HG03045 (cell line): ENCODE measurements around the gene NPTXR.
A peak's percentile ranks its signal among the peaks of the same experiment; 100 is the strongest.

Source experiments
- ATAC-seq: cut with Tn5 transposase; IDR thresholded peaks from one replicate; pipeline ENCODE4 v1.9.1; 2021; ENCODE audit warnings: mild to moderate bottlenecking, moderate library complexity; ENCODE audit not compliant: unreplicated experiment

NPTXR gene

GRCh38 chr22:38799265-38800002 lies 44.4 kb downstream of the NPTXR start:
- ATAC-seq, result no peak

DNA sequence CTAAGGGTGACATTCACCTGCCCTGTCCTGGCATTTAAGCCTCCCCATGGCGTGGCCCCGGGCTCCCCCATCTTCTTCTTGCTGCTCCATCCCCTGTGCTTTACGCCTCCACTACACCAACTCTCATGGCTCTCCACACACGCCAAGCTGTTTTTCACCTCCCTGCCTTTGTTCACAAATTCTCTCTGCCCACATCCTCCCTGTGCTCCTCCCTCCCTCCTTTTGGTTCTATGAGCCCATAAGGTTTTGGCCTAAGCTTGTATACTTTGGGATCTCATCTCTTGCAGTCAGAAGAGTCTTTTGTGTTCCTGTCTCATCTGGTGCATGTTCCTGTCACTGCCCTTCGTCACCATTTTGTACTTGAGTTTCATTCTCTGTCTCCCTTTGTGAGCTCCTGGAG lies 45.3 kb downstream of the NPTXR start:
- ATAC-seq, result no peak

DNA sequence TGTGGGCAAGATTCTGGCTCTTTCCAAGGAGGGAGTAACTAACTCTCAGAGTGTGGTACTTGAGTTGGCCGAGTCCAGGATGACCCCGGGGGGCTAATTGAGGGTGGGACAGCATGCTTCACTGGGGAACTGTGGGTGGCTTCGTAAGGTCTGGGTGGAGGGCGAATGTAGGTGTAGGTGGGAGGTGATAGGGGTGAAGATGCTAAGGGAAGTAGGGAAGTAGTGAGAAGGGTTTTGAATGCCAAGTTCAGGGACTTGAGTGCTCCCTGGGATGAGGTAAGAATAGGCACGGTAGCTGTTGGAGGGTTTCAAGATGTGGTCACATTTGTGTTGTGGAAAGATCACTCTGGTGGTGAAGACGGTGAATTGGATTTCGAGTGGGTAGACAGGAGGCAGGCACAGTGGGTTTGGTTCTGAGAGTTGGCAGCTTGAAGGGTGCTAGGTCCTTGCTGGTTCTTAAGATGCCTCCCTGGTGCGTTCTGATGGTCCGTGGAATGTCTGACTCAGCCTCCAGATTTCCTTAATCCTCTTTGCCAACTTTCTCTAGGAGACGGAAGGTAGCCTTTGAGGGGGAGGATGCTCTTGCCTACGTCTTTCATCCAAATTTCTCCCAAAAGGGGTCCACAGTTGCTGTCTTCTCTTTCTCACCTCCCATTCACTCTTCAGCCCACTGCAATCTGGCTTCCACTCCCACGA lies 47.4 kb downstream of the NPTXR start:
- ATAC-seq, result no peak

GRCh38 chr22:38795569-38795968 lies 48.3 kb downstream of the NPTXR start:
- ATAC-seq, result no peak

DNA sequence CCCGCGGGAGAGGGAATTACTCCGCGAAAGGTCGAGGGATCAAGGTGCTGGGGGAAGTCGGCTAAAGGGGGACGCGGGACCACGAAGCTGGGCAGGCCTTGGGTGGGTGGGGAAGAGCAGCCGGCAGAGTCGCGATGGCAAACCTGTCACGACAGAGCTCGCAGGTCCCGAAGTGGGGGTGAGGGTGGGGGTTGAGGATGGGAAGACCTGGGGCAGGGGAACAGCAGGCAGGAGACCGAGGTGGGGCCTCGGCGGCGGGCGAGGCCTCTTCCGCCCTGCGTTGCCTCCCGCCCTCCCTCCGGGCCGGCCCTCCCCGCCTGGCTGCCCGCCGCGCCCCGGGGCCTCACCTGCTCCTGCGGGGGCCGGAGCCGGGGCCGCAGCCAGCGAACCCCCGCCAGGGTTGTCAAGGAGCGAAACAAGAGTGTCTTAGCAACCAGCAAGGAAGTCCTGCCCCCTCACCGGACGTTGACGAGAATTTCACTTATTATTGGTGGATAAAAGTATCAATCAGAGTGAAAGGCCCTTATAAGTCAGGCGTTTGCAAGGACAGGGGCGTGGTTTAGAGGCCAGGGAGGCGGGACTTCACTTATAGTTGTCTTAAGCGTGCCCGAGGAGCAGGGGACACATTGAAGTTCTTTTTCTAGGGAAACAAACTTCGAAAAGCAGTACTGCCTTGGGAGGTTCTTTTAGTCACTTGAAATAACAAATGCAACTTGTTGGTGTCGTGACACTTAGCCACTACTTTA lies 49.9 kb downstream of the NPTXR start, which contains the start of gene DNAL4:
Gene DNAL4 (minus strand): TSS at position 423 of the 746 bp plus-strand sequence. CDS start 11,412 bp downstream, outside the sequence.
- ATAC-seq, result peak; percentile 93

DNA sequence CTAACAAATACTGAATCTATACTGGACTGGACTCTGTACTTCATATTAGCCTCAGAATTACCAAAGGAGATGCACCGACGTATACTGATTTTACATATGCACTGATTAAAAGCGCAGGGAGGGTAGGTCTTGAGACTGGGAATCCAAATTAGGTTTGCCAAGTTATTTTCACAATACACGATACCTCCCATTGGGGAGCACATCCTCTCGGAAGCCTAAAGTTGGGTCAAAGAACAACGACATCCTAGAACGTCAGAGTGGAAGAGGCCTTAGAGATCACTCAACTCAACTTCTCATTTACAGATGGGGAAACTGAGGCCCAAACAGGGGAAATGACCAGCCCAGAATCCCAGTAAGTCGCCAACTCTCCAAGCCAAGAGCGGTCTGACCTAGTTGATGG lies 50.5 kb downstream of the NPTXR start:
- ATAC-seq, result no peak

GRCh38 chr22:38792833-38793232 lies 51.0 kb downstream of the NPTXR start:
- no peak for ATAC-seq

DNA sequence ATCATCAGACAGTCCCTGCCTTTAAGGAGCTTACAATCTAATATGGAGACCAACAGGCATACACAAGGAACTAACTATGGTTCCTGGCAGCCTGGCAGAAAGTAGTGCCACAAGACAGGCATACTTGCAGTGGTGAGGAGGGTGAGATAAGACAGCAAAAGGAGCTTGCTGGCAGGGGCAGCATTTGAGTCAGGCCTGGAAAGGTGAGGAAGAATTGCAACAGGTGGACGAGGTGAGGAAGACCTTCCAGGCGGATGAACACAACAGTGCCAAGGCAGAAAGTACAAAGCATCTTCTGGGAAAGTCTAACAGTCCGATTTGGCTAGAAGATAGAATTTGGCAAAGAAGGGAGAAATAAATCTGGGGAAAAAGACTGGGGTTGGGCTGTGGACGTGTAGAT lies 54.2 kb downstream of the NPTXR start:
- ATAC-seq, result no peak

GRCh38 chr22:38788846-38789245 lies 55.0 kb downstream of the NPTXR start:
- ATAC-seq, result no peak

- ATAC-seq, result no peak
Observed at GRCh38 chr22:38788021-38788816, 55.6 kb downstream of the NPTXR start.

DNA sequence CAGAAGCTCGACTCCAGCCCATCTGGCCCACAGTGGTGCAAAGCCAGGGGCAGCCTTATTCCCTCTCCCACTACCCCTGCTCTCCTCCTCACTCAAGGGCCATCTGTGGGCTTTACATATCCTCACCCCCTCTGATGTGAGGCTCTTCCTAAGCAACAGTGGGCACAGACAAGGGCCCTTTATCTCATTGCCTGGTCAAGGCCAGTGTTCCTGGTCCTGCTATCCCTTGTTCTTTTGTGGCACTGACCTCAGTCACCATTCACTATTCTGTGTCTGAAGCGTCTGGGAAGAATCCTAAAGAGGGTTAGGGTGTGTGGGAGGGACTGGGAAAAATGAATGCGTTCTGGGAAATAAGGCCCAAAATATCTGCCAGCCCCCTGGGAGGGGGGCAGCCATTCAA lies 57.2 kb downstream of the NPTXR start:
- no peak for ATAC-seq

GRCh38 chr22:38784856-38785255 lies 59.0 kb downstream of the NPTXR start:
- no peak for ATAC-seq

DNA sequence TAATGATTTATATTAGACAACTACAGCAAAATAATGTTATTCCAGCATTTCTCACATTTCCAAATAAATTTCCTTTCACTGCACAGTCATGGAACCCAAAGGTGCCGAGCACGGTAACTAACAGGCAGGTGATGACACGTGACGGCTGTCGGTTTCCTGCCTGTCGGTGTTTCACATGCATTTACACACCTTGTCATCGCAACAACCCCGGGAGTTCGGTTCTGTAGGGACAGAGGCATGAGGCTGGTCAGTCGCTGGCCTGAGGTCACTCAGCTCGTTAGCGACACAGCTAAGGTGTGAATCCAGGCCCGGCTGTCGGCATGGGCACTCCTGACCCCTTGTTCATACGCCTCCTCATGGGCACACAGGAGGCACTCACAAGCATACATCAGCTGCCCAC lies 59.8 kb downstream of the NPTXR start:
- ATAC-seq, result no peak

GRCh38 chr22:38783095-38783615 lies 60.7 kb downstream of the NPTXR start:
- ATAC-seq, result no peak

- no peak for ATAC-seq
Observed at GRCh38 chr22:38782402-38783094, 61.3 kb downstream of the NPTXR start.

- no peak for ATAC-seq
Observed at GRCh38 chr22:38781033-38781432, 62.8 kb downstream of the NPTXR start.

- ATAC-seq, result no peak
Observed at GRCh38 chr22:38777087-38777671, 66.6 kb downstream of the NPTXR start.

GRCh38 chr22:38776086-38776485 lies 67.7 kb downstream of the NPTXR start:
- ATAC-seq, result no peak

GRCh38 chr22:38775656-38776055 lies 68.2 kb downstream of the NPTXR start:
- no peak for ATAC-seq
